ENCODE measurements around the gene MYL4. TPM values are rescaled to one million over a fixed set of nuclear protein-coding genes. Genes with fewer than 3 reads are reported as not detected.
"Not testable (repeated sequence)": the region's sequence is repeated elsewhere in the genome, so short reads cannot be mapped to it uniquely, and the experiment has no call there.

The MYL4 gene
- total RNA-seq, 2 donors from 2014 or later: not detected

DNA sequence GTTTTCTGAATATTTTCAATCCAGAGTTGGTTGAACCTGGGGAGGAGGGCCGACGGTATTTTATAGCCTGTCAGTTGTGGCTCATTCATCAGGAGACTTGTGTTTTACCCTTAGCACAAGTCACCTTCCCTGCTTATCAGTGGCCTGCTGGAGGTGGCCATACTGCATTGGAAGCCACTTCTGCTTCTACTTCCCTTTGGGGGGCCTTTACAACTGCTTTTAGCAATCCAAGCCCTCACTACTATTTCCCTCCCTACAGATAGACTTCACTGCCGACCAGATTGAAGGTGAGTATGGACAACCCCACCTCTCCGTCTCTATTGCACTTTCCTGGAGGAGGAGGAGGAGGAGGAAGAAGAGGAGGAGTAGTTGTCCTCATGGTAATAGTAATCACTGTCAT, 4.4 kb downstream of the MYL4 start:
- no peak for DNase-seq (ENCODE audit: low spot score)
- H3K36me3 ChIP-seq: no peaks in the 10 kb centered on the region
- H3K9me3 ChIP-seq: no peaks in the 10 kb centered on the region
- ATAC-seq (ENCODE audit: insufficient number of reproducible peaks, low FRiP score, low read depth): no peak
- no peak overlapping the region for H3K4me3 ChIP-seq
- TF ChIP-seq, protein P1, sequence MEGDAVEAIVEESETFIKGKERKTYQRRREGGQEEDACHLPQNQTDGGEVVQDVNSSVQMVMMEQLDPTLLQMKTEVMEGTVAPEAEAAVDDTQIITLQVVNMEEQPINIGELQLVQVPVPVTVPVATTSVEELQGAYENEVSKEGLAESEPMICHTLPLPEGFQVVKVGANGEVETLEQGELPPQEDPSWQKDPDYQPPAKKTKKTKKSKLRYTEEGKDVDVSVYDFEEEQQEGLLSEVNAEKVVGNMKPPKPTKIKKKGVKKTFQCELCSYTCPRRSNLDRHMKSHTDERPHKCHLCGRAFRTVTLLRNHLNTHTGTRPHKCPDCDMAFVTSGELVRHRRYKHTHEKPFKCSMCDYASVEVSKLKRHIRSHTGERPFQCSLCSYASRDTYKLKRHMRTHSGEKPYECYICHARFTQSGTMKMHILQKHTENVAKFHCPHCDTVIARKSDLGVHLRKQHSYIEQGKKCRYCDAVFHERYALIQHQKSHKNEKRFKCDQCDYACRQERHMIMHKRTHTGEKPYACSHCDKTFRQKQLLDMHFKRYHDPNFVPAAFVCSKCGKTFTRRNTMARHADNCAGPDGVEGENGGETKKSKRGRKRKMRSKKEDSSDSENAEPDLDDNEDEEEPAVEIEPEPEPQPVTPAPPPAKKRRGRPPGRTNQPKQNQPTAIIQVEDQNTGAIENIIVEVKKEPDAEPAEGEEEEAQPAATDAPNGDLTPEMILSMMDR (IDR thresholded peaks at IDR 0.05): no peak
- H3K27me3 ChIP-seq (replicated peaks; ENCODE audit: insufficient read depth): no peaks in the 10 kb centered on the region
- H3K4me1 ChIP-seq (ENCODE audit: control insufficient read depth in 1 of 2, low read depth in 2 of 2): no peaks in the 10 kb centered on the region
- H3K27ac ChIP-seq: no peak overlapping the region

DNA sequence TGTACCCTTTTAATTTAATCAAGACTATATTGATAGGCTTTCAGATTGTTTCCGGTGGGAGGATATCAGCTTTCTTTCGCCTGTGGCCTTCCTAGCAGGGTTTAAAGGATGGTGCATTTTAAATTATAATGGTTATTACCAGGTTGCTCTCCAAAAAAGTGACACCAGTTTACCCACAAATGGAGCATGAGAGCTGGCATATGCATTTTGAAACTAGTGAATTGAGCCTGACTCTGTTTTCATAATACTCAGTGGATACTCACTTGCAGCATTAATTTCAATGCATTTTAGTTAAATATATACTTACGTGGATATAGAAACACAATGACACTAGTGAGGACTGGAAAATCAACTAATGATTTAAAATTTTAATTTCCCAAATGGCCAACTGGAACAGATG, 5.8 kb downstream of the MYL4 start:
- H3K9me3 ChIP-seq: no peaks in the 10 kb centered on the region
- DNase-seq (ENCODE audit: low spot score) (no peak), ATAC-seq (ENCODE audit: insufficient number of reproducible peaks, low FRiP score, low read depth) (no peak)
- TF ChIP-seq, protein P1 (IDR thresholded peaks at IDR 0.05): no peak
- no peaks in the 10 kb centered on the region for H3K27me3 ChIP-seq (replicated peaks; ENCODE audit: insufficient read depth)
- H3K4me3 ChIP-seq: no peak overlapping the region
- H3K36me3 ChIP-seq: no peaks in the 10 kb centered on the region
- no peak overlapping the region for H3K27ac ChIP-seq
- no peaks in the 10 kb centered on the region for H3K4me1 ChIP-seq (ENCODE audit: control insufficient read depth in 1 of 2, low read depth in 2 of 2)

GRCh38 chr17:47216821-47217220, 7.7 kb downstream of the MYL4 start:
- ATAC-seq (ENCODE audit: insufficient number of reproducible peaks, low FRiP score, low read depth); H3K9me3 ChIP-seq; DNase-seq (ENCODE audit: low spot score); H3K36me3 ChIP-seq; H3K4me3 ChIP-seq; H3K27me3 ChIP-seq (replicated peaks; ENCODE audit: insufficient read depth); H3K27ac ChIP-seq; H3K4me1 ChIP-seq (ENCODE audit: control insufficient read depth in 1 of 2, low read depth in 2 of 2): not testable (repeated sequence)

DNA sequence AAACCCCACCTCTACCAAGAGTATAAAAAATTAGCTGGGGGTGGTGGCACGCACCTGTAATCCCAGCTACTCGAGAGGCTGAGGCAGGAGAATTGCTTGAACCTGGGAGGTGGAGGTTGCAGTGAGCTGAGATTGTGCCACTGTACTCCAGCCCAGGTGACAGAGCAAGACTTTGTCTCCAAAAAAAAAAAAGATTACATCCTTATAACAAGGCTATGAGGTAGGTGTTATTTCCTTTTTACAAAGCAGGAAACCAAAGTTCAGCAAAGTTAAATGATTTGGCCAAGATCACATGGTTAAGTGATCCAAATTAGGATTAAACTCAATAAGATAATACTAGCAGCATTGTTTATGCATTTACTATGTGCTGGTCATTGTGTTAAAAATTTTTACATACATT, 8.1 kb downstream of the MYL4 start:
- ATAC-seq (ENCODE audit: insufficient number of reproducible peaks, low FRiP score, low read depth); H3K27me3 ChIP-seq (replicated peaks; ENCODE audit: insufficient read depth); DNase-seq (ENCODE audit: low spot score); H3K27ac ChIP-seq; H3K4me1 ChIP-seq (ENCODE audit: control insufficient read depth in 1 of 2, low read depth in 2 of 2); H3K36me3 ChIP-seq; H3K4me3 ChIP-seq; H3K9me3 ChIP-seq: not testable (repeated sequence)

DNA sequence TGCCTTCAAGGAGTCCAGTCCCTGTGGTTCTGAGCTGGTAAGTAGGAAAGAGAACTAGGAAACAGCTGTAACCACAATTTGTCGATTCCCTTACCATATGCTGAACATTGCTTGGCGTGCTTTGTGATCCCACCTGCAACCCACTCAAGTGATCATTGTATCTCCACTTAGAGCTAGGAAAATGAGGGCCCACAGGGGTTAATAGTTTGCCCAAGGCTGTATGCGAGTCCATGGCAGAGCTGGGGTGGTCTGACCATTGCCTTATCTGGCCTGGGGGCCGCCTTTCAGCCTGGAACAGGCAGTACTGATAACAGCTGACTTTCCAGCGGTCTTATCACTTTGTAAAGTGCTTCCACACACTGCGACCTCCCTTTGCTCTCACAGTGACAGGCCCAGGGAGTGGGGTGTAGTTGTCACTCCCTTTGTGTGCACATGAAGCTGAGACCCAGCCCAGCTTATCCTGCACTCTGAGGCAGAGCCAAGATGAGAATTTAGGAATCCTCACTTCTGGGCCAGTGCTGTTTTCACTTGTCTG, 9.8 kb downstream of the MYL4 start:
- DNase-seq (ENCODE audit: low spot score) (no peak), ATAC-seq (ENCODE audit: insufficient number of reproducible peaks, low FRiP score, low read depth) (no peak)
- Histone ChIP-seq H3K9me3 (no peaks in the 10 kb centered on the region), H3K36me3 (no peaks in the 10 kb centered on the region), H3K4me1 (ENCODE audit: control insufficient read depth in 1 of 2, low read depth in 2 of 2) (peaks cover 8 to 14% of the 10 kb centered on the region in 2 donors), H3K4me3 (no peak overlapping the region), H3K27me3 (replicated peaks; ENCODE audit: insufficient read depth) (no peaks in the 10 kb centered on the region), H3K27ac (no peak overlapping the region)
- TF ChIP-seq, protein P1 (IDR thresholded peaks at IDR 0.05): no peak

DNA sequence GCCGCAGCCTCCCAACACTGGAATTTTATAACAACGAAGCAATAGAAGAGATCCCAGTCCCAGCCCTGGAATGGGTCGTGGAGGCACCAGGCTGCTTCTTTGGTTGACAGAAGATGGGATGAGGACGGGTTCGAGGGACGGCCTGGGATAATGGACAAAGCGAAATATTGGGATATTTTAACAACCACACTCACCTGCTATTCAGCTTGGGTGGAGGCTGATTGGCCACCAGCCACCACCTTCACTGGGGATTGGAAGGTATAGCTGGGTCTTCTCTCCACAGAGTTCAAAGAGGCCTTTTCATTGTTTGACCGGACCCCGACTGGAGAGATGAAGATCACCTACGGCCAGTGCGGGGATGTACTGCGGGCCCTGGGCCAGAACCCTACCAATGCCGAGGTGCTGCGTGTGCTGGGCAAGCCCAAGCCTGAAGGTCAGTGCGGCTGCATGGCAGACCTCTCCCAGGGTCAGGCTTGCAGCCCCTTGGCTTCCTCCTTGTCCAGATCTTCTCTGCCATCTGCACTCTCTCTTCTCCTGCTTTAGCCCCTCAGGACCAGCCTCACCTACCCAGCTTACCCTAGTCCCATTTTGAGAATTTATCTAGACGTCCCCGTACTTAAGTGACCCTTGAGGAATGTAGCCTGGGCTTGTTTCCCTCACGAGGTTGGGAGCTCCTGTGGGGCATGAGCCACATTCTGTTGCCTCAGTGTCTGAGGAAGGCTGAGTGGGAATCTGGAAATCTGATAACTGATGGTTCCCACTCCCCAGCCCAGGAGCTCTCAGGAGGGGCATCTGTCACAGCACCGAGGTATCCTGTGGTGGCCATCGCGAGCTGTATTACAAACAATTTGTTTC, 10.7 kb downstream of the MYL4 start:
- ATAC-seq (ENCODE audit: insufficient number of reproducible peaks, low FRiP score, low read depth): no peak
- Histone ChIP-seq H3K27ac (no peak overlapping the region), H3K4me1 (ENCODE audit: control insufficient read depth in 1 of 2, low read depth in 2 of 2) (peaks cover 17 to 23% of the 10 kb centered on the region in 2 donors), H3K4me3 (no peak overlapping the region), H3K27me3 (replicated peaks; ENCODE audit: insufficient read depth) (no peaks in the 10 kb centered on the region), H3K36me3 (no peaks in the 10 kb centered on the region), H3K9me3 (no peaks in the 10 kb centered on the region)
- no peak for DNase-seq (ENCODE audit: low spot score)
- TF ChIP-seq, protein P1 (IDR thresholded peaks at IDR 0.05): no peak

Data from thoracic aorta (tissue), 2 donors.